ENCODE data around the gene APOH.

DNA sequence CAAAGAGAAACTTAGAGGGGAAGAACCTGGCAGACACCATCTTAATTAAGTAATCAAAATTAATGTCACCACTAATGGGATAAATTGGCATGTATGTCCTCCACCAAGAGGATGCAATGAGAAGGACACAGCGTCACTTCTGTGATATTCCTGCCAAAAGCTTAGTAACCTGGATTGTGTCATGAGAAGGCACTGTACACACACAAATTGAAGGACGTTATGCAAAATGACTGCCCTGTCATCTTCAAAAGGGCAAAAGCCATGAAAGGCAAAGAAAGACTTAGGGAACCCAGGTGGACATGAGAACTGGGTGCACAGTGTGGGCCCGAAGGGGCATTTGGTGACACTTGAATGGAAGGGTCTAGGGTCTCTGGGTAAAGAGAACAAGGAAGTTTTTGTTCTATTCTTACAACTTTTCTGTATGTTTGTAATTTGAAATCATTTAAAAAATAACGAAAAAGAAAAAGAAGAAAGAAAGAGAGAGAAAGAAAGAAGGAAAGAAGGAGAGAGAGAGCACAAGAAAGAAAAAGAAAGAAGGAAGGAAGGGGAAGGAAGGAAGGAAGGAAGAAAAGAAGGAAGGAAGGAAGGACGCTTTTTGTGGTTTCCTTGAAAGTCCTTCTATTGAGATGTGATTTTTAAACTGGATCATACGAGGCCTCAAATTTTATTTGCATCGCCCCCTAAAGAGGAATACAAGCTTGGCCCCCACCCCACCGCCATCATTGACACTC lies 4.0 kb upstream of the APOH start:
- TF ChIP-seq, protein P1, sequence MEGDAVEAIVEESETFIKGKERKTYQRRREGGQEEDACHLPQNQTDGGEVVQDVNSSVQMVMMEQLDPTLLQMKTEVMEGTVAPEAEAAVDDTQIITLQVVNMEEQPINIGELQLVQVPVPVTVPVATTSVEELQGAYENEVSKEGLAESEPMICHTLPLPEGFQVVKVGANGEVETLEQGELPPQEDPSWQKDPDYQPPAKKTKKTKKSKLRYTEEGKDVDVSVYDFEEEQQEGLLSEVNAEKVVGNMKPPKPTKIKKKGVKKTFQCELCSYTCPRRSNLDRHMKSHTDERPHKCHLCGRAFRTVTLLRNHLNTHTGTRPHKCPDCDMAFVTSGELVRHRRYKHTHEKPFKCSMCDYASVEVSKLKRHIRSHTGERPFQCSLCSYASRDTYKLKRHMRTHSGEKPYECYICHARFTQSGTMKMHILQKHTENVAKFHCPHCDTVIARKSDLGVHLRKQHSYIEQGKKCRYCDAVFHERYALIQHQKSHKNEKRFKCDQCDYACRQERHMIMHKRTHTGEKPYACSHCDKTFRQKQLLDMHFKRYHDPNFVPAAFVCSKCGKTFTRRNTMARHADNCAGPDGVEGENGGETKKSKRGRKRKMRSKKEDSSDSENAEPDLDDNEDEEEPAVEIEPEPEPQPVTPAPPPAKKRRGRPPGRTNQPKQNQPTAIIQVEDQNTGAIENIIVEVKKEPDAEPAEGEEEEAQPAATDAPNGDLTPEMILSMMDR (IDR thresholded peaks at IDR 0.05) = no peak
- TF ChIP-seq POLR2A (IDR thresholded peaks at IDR 0.05) = no peak
- no peak for TF ChIP-seq POLR2AphosphoS5 (IDR thresholded peaks at IDR 0.05)
- TF ChIP-seq EP300 (IDR thresholded peaks at IDR 0.05) = no peak

All from upper lobe of left lung (tissue), 4 donors.